Mucosa of rectum (tissue), 2 donors: ENCODE data around the gene PODN.

Experiments used
- H3K27ac ChIP-seq, 2 donors: one replicate each; pipeline ENCODE4 v1.7.0; 2013; ENCODE audit warnings: inconsistent platforms in 2 of 2, low read depth in 2 of 2, low read length in 2 of 2
- H3K27me3 ChIP-seq, 2 donors: one replicate each; pipeline ENCODE4 v1.7.0; 2013; ENCODE audit warnings: low read length in 2 of 2; ENCODE audit not compliant: control insufficient read depth in 2 of 2, insufficient read depth in 2 of 2
- H3K36me3 ChIP-seq, 2 donors: one replicate each; pipeline ENCODE4 v1.7.0; 2013; ENCODE audit warnings: low read length in 2 of 2; ENCODE audit not compliant: control insufficient read depth in 2 of 2, insufficient read depth in 2 of 2
- H3K4me1 ChIP-seq, 2 donors: one replicate each; pipeline ENCODE4 v1.7.0; 2013; ENCODE audit warnings: low read length in 2 of 2, mild to moderate bottlenecking in 1 of 2; ENCODE audit not compliant: control insufficient read depth in 2 of 2, insufficient read depth in 2 of 2
- H3K4me3 ChIP-seq, 2 donors: one replicate each; pipeline ENCODE4 v1.7.0; 2013; ENCODE audit warnings: low read length in 2 of 2
- H3K9ac ChIP-seq, 2 donors: one replicate each; pipeline ENCODE4 v1.7.0; 2013; ENCODE audit warnings: low read length in 2 of 2, low read depth in 1 of 2, mild to moderate bottlenecking in 1 of 2
- H3K9me3 ChIP-seq, 2 donors: one replicate each; pipeline ENCODE4 v1.7.0; 2013; ENCODE audit warnings: low read length in 2 of 2; ENCODE audit not compliant: control insufficient read depth in 2 of 2
- donor health status: healthy.
- donor health status: Normal muscosa, but diverticular disease.

PODN gene, protein sequence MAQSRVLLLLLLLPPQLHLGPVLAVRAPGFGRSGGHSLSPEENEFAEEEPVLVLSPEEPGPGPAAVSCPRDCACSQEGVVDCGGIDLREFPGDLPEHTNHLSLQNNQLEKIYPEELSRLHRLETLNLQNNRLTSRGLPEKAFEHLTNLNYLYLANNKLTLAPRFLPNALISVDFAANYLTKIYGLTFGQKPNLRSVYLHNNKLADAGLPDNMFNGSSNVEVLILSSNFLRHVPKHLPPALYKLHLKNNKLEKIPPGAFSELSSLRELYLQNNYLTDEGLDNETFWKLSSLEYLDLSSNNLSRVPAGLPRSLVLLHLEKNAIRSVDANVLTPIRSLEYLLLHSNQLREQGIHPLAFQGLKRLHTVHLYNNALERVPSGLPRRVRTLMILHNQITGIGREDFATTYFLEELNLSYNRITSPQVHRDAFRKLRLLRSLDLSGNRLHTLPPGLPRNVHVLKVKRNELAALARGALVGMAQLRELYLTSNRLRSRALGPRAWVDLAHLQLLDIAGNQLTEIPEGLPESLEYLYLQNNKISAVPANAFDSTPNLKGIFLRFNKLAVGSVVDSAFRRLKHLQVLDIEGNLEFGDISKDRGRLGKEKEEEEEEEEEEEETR

DNA sequence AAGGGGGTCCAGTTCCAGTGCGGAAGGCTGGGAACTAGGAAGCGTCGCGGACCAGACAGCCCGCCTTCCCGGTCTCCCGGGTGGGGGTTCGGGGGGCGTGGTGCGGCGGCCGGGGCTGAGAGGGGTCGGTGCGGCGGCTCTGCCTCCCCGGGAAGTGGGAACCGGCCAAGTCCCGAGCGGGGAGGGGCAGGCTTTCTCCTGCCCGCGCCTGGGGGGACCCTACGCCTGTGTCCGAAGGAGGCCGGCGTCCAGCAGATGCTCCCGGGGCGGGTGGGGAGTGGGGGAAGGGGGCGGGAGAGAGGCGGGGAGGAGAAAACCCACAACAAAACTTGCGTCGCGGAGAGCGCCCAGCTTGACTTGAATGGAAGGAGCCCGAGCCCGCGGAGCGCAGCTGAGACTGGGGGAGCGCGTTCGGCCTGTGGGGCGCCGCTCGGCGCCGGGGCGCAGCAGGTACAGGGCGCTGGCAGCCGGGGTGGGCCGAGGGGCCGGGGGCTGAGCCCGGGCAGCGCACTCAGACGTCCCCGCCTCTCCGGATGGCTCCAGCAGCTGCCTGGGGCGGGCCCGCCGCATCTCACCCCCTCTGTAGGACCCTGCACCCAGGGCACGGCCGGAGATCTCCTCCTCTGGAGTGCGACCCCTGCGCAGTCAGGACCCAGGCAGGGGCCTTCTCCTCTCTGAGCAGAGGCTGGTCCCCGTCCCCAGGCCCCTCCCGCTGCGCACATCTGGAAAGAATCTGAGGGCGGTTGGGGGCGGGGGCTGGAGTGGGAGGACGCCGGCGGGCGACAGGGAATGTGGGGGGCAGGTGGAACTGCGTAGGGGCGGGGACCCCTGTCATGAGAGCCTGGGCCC lies at the start of gene PODN:
Gene PODN, plus strand, starts transcription at position 355 of the 849 bp plus-strand sequence. CDS start 7,643 bp downstream, outside the sequence.
- Histone ChIP-seq H3K36me3 (no peaks in the 10 kb centered on the region), H3K4me1 (peaks cover 2 to 3% of the 10 kb centered on the region in 2 donors), H3K27ac (peak within 1 kb of the TSS; percentile 16 to 57), H3K27me3 (peaks cover 17 to 35% of the 10 kb centered on the region in 2 donors), H3K9ac (peak within 1 kb of the TSS in 1 of 2 donors; percentile 51), H3K9me3 (no peaks in the 10 kb centered on the region), H3K4me3 (peak within 1 kb of the TSS; percentile 41 to 48)

DNA sequence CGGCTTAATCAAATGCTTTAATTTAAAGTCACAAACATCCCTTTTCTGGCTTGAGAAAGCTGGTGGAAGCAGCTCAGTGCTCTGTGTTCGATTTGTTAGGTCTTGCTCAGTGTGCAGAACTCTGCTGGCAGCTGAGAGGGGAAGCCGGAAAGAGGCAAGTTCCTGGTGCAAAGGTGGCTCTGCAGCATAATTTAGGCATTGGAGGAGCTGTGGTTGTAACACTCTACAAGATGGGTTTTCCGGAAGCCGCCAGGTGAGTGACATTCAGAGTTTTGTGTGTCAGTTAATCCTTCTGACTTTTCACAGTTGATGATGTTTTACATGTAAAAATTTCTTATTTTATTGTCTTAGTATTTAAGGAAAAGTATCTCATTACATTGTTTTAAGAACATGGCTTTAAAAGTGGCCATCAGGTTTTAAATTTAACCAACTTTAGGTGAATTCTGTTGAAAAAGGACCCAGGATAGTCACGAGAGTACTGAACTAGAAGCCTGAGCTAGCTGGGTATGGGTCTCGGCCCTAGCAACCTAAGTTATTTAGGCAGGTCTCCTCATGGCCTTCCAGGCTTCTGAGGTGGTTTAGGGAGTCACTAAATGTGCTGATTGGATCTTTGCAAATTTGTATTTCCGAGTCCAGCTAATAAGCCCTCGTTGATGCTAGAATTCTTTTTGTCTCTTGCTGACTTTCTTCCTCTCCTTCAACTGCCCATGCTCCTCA lies 47.1 kb upstream of the PODN start:
- Histone ChIP-seq H3K9me3 (no peaks in the 10 kb centered on the region), H3K27me3 (no peaks in the 10 kb centered on the region), H3K9ac (peak overlapping the region; percentile 42 to 68), H3K36me3 (no peaks in the 10 kb centered on the region), H3K4me1 (peaks cover 3 to 11% of the 10 kb centered on the region in 2 donors), H3K4me3 (peak overlapping the region; percentile 83 to 87), H3K27ac (peak overlapping the region; percentile 26 to 53)

DNA sequence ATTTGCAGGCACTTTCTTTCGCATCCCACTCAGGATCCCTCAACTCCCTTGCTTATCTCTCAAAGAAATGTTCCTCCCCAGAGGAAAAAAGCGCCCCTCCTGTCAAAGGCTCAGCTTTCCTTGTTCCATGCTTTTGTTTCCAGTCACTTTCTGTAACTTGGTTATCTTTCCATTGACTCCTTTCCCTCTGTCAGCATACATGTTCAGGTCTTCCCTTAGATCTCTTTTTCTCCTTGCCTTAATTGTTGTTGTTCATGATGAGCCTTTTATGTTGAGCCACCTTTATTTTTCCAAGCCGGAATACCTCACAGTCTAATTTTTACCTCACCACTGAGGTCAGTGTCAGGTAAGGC lies 46.5 kb upstream of the PODN start:
- peak overlapping the region; percentile 83 to 87 for H3K4me3 ChIP-seq
- H3K36me3 ChIP-seq = no peaks in the 10 kb centered on the region
- no peaks in the 10 kb centered on the region for H3K9me3 ChIP-seq
- peak overlapping the region in 1 of 2 donors; percentile 68 for H3K9ac ChIP-seq
- peak overlapping the region in 1 of 2 donors; percentile 53 for H3K27ac ChIP-seq
- H3K27me3 ChIP-seq = no peaks in the 10 kb centered on the region
- peaks cover 3 to 11% of the 10 kb centered on the region in 2 donors for H3K4me1 ChIP-seq

DNA sequence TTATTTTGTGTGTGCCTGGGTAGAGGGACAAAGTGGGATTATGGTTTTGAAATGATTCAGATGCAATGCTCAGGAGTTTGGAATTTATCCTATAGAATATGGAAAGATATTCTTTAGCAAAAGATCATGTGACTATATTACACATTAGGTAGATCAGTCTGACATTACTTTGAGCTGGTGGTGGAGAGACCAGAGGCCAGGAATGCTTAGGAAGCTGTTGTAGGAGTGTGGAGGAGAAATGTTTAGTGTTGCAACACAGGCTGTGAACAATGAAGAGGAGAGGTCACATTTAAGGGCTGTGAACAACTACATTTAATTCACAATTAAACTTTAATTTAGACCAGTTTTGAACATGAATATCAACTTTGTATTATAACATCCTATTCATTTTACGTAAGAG lies 45.3 kb upstream of the PODN start:
- H3K27ac ChIP-seq = no peak overlapping the region
- no peaks in the 10 kb centered on the region for H3K9me3 ChIP-seq
- H3K27me3 ChIP-seq = no peaks in the 10 kb centered on the region
- no peak overlapping the region for H3K9ac ChIP-seq
- H3K4me1 ChIP-seq = peaks cover 3 to 11% of the 10 kb centered on the region in 2 donors
- H3K36me3 ChIP-seq = no peaks in the 10 kb centered on the region
- H3K4me3 ChIP-seq = no peak overlapping the region

DNA sequence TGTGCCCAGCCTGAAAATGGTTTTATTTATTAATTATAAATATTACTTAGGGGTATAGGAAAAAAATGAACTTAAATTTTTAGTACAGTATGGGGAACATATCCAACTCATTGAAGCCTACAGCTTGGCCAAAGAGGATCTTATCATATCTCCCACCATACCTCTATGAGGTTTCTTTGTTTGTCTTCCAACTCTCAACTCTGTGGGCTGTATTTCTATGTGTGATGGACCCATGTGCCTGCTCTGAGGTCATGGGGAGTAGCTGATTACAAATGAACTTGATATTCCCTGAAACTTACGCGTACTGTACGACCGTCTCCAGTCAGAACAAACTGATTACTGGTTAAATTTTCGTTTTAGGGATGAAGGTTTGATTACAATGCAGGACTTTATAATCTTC lies 41.4 kb upstream of the PODN start:
- no peak overlapping the region for H3K27ac ChIP-seq
- H3K4me1 ChIP-seq = peaks cover 2 to 4% of the 10 kb centered on the region in 2 donors
- no peaks in the 10 kb centered on the region for H3K9me3 ChIP-seq

DNA sequence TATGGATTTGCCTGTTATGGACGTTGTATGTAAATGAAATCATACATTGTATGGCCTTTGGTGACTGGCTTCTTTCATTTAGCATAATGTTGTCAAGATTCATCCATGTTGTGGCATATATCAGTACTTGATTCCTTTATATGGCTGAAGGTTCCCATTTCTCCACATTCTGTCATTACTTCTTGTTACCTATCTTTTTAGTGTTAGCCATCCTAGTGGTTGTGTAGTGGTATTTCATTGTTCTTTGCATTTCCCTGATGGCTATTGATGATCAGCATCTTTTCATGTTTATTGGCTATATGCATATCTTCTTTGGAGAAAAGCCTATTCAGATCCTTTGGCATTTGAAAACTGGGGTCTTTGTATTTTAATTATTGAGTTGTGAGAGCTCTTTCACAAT lies 39.8 kb upstream of the PODN start:
- no peak overlapping the region for H3K9ac ChIP-seq
- no peaks in the 10 kb centered on the region for H3K27me3 ChIP-seq
- no peaks in the 10 kb centered on the region for H3K9me3 ChIP-seq
- no peak overlapping the region for H3K27ac ChIP-seq
- H3K4me1 ChIP-seq = no peaks in the 10 kb centered on the region
- peaks cover 0 to 2% of the 10 kb centered on the region in 2 donors for H3K36me3 ChIP-seq
- H3K4me3 ChIP-seq = no peak overlapping the region

More for the DNA sequence above, 41.4 kb upstream of the PODN start:
- H3K4me3 ChIP-seq = no peak overlapping the region
- H3K9ac ChIP-seq = no peak overlapping the region
- no peaks in the 10 kb centered on the region for H3K27me3 ChIP-seq
- peaks cover 0 to 2% of the 10 kb centered on the region in 2 donors for H3K36me3 ChIP-seq

DNA sequence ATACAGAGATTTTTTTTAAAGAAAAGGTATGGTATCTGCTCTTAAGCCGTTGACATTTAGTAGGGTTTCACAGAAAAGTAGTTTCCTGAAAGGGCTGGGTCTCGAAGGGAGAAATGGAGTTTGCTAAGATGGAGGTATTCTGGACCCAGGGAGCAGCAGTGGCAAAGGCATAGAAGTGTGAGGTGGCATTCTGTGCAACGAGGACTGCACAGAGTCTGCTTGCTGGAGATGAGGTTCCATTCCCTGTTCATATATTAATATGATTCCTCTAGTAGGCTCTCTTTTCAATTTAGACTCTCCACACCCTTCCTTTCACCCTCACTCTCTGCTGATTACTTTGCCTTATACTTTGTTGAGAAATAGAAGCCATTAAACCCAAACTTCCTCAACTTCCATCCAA lies 38.5 kb upstream of the PODN start:
- Histone ChIP-seq H3K27me3 (no peaks in the 10 kb centered on the region), H3K4me1 (no peaks in the 10 kb centered on the region), H3K9ac (no peak overlapping the region), H3K4me3 (no peak overlapping the region), H3K9me3 (no peaks in the 10 kb centered on the region), H3K27ac (no peak overlapping the region), H3K36me3 (peaks cover 3 to 7% of the 10 kb centered on the region in 2 donors)

DNA sequence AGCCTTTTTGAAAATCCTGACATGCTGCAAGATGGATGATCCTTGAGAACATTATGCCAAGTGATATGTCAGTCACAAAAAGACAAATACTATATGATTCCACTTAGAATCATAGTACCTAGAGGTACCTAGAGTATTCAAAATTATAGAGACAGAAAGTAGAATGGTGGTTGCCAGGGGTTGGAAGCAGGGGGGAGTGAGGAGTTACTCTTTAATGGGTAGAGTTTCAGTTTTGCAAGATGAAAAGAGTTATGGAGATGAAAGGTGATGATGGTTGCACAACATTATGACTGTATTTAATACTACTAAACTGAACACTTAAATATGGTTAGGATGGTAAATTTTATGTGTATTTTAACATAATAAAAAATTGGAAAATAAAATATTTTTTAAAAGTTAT lies 37.9 kb upstream of the PODN start:
- H3K27ac ChIP-seq = no peak overlapping the region
- H3K9ac ChIP-seq = no peak overlapping the region
- H3K36me3 ChIP-seq = peaks cover 3 to 8% of the 10 kb centered on the region in 2 donors
- H3K27me3 ChIP-seq = no peaks in the 10 kb centered on the region
- H3K4me3 ChIP-seq = no peak overlapping the region
- no peaks in the 10 kb centered on the region for H3K9me3 ChIP-seq
- no peaks in the 10 kb centered on the region for H3K4me1 ChIP-seq

DNA sequence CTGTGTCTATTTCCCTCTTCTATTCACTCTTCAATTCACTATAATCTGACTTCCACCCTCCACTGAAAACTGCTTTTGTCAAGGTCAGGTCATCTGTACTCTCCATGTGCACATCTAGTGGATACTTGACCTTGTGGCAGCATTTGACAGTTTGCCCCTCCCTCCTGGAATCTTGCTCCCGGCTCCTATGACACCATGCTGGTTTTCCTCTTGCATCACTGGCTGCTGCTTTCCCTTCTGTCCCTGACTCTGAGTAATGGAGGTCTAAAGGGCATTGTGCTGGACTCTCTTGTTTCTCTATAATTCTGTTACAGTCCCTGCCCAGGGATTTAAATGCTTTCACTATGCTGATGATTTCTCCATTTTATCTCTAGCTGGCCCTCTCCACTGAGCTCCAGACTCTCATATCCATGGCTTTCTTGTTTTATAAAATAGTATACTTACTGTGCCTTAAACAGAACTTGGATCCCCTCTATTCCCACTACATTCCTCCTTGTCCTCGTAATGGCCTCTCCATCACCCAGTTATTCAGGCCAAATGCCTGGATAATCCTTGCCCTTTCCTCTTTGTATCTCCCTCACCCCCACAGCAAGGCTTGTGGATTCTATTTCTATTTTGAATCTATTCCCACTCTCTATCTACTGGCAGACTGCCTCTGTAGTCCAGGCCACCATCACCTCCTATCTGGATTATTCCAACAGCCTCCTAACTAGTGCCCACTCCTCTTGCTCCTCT lies 36.8 kb upstream of the PODN start:
- Histone ChIP-seq H3K4me1 (no peaks in the 10 kb centered on the region), H3K9ac (no peak overlapping the region), H3K9me3 (no peaks in the 10 kb centered on the region), H3K4me3 (no peak overlapping the region), H3K27ac (no peak overlapping the region), H3K27me3 (no peaks in the 10 kb centered on the region), H3K36me3 (peaks cover 3 to 13% of the 10 kb centered on the region in 2 donors)
